ENCODE data around the gene S100A1.

GRCh38 chr1:153679337-153680119 lies 51.3 kb downstream of the S100A1 start:
- TF ChIP-seq ZNF274 (CRISPR knock-in tag; IDR thresholded peaks at IDR 0.05) (no peak), HMG20B (CRISPR knock-in tag; conservative IDR thresholded peaks at IDR 0.05) (no peak), ZFX (CRISPR knock-in tag; IDR thresholded peaks at IDR 0.05; ENCODE audit: low read depth) (0 out of 2 replicates have a peak, but pooled peaks have one; percentile 28), CHCHD3 (CRISPR knock-in tag; IDR thresholded peaks at IDR 0.05) (no peak)
